GM23338 (cell line): Measurements from ENCODE around the gene RNF213.

ENCODE experiments used
- CREB1 ChIP-seq: fragments of 250-450 bp; sonication (Bioruptor Pico); IDR thresholded peaks from 2 replicates; pipeline ENCODE4 v1.5.0; 2020; ENCODE audit warnings: low read depth, mild to moderate bottlenecking, moderate library complexity
- EZH2 ChIP-seq: fragments of 200-600 bp; sonication (generic); IDR thresholded peaks from one replicate; pipeline ENCODE4 v1.8.0; 2017; ENCODE audit warnings: antibody characterized with exemption, mild to moderate bottlenecking, low read depth; ENCODE audit not compliant: unreplicated experiment
- EZH2phosphoT487 ChIP-seq: fragments of 200-600 bp; sonication (generic); IDR thresholded peaks from one replicate; pipeline ENCODE4 v1.8.1; 2018; ENCODE audit warnings: antibody characterized with exemption; ENCODE audit not compliant: unreplicated experiment
- JUNB ChIP-seq: IDR thresholded peaks from one replicate; pipeline ENCODE4 v1.6.1; 2016; ENCODE audit warnings: antibody characterized with exemption; ENCODE audit not compliant: unreplicated experiment
- NANOG ChIP-seq: IDR thresholded peaks from 2 replicates; pipeline ENCODE4 v1.6.1; 2016; ENCODE audit warnings: antibody characterized with exemption, borderline replicate concordance
- POLR2AphosphoS5 ChIP-seq: IDR thresholded peaks from 2 replicates; pipeline ENCODE4 v1.6.1; 2016; ENCODE audit warnings: antibody characterized with exemption, low read depth
- STAT1 ChIP-seq: IDR thresholded peaks from one replicate; pipeline ENCODE4 v1.6.1; 2016; ENCODE audit warnings: antibody characterized with exemption; ENCODE audit not compliant: unreplicated experiment
- ZNF114 ChIP-seq: fragments of 250-450 bp; sonication (Bioruptor Pico); IDR thresholded peaks from 2 replicates; pipeline ENCODE4 v1.5.0; 2020; ENCODE audit warnings: mild to moderate bottlenecking, moderate library complexity
- ZNF331 ChIP-seq: fragments of 250-450 bp; sonication (Bioruptor Pico); IDR thresholded peaks from 2 replicates; pipeline ENCODE4 v1.5.0; 2020; ENCODE audit warnings: low read depth, mild to moderate bottlenecking, moderate library complexity
- TF ChIP-seq, protein P1 (sequence below), 2 experiments: fragments of 200-600 bp in 1 of 2; sonication (generic) in 1 of 2; conservative IDR thresholded peaks; 2 replicates each; pipeline versions ENCODE4 v1.5.1 to v1.6.1; 2016 to 2017; ENCODE audit warnings: antibody characterized with exemption in 2 of 2, low read depth in 2 of 2, mild to moderate bottlenecking in 2 of 2, moderate library complexity in 1 of 2
- TF ChIP-seq, protein P2 (sequence below): IDR thresholded peaks from one replicate; pipeline ENCODE4 v1.6.1; 2018; ENCODE audit warnings: antibody characterized with exemption; ENCODE audit not compliant: unreplicated experiment
- TF ChIP-seq, protein P3 (sequence below): IDR thresholded peaks from 2 replicates; pipeline ENCODE4 v1.6.1; 2016; ENCODE audit warnings: antibody characterized with exemption

DNA sequence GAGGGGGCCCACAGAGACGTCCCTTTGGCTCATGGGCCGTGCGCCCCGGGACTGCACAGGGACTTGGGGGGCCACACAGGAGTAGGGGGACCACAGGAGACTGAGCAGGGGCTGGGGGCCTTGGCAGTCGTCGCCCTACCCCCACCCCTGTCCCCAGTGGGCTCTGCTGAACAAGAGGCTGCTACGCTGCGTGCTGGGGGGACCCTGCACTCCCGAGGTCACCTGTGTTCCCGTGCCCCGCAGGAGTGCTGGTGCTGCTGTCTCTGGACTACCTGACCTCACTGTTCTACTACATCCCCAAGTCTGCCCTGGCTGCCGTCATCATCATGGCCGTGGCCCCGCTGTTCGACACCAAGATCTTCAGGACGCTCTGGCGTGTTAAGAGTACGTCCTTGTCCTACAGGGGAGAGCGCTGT is 14.4 kb upstream of the RNF213 start:
- TF ChIP-seq, protein P1, sequence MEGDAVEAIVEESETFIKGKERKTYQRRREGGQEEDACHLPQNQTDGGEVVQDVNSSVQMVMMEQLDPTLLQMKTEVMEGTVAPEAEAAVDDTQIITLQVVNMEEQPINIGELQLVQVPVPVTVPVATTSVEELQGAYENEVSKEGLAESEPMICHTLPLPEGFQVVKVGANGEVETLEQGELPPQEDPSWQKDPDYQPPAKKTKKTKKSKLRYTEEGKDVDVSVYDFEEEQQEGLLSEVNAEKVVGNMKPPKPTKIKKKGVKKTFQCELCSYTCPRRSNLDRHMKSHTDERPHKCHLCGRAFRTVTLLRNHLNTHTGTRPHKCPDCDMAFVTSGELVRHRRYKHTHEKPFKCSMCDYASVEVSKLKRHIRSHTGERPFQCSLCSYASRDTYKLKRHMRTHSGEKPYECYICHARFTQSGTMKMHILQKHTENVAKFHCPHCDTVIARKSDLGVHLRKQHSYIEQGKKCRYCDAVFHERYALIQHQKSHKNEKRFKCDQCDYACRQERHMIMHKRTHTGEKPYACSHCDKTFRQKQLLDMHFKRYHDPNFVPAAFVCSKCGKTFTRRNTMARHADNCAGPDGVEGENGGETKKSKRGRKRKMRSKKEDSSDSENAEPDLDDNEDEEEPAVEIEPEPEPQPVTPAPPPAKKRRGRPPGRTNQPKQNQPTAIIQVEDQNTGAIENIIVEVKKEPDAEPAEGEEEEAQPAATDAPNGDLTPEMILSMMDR (conservative IDR thresholded peaks at IDR 0.05; ENCODE audit: low read depth in 2 of 2) = no peak
- no peak for TF ChIP-seq POLR2AphosphoS5
- no peak for TF ChIP-seq EZH2
- TF ChIP-seq, protein P2, sequence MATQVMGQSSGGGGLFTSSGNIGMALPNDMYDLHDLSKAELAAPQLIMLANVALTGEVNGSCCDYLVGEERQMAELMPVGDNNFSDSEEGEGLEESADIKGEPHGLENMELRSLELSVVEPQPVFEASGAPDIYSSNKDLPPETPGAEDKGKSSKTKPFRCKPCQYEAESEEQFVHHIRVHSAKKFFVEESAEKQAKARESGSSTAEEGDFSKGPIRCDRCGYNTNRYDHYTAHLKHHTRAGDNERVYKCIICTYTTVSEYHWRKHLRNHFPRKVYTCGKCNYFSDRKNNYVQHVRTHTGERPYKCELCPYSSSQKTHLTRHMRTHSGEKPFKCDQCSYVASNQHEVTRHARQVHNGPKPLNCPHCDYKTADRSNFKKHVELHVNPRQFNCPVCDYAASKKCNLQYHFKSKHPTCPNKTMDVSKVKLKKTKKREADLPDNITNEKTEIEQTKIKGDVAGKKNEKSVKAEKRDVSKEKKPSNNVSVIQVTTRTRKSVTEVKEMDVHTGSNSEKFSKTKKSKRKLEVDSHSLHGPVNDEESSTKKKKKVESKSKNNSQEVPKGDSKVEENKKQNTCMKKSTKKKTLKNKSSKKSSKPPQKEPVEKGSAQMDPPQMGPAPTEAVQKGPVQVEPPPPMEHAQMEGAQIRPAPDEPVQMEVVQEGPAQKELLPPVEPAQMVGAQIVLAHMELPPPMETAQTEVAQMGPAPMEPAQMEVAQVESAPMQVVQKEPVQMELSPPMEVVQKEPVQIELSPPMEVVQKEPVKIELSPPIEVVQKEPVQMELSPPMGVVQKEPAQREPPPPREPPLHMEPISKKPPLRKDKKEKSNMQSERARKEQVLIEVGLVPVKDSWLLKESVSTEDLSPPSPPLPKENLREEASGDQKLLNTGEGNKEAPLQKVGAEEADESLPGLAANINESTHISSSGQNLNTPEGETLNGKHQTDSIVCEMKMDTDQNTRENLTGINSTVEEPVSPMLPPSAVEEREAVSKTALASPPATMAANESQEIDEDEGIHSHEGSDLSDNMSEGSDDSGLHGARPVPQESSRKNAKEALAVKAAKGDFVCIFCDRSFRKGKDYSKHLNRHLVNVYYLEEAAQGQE = no peak
- no peak for TF ChIP-seq NANOG
- TF ChIP-seq EZH2phosphoT487 = no peak
- TF ChIP-seq, protein P3, sequence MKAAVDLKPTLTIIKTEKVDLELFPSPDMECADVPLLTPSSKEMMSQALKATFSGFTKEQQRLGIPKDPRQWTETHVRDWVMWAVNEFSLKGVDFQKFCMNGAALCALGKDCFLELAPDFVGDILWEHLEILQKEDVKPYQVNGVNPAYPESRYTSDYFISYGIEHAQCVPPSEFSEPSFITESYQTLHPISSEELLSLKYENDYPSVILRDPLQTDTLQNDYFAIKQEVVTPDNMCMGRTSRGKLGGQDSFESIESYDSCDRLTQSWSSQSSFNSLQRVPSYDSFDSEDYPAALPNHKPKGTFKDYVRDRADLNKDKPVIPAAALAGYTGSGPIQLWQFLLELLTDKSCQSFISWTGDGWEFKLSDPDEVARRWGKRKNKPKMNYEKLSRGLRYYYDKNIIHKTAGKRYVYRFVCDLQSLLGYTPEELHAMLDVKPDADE = no peak
- no peak for TF ChIP-seq CREB1 (CRISPR knock-in tag)
- TF ChIP-seq STAT1 = no peak
- no peak for TF ChIP-seq JUNB
- TF ChIP-seq ZNF114 = no peak
- no peak for TF ChIP-seq ZNF331
